WTC11 (cell line): Measurements from ENCODE around the gene TGM1.

Source experiments
- CREB1 ChIP-seq: sonication (generic); formaldehyde crosslinking; IDR thresholded peaks from 2 replicates; pipeline ENCODE4 v1.8.0; 2023; ENCODE audit warnings: mild to moderate bottlenecking, missing genetic modification reagents
- CTCF ChIP-seq: fragments of 200-600 bp; IDR thresholded peaks from 2 replicates; pipeline ENCODE4 v1.8.0; 2022; ENCODE audit warnings: antibody characterized with exemption
- E2F4 ChIP-seq: sonication (generic); formaldehyde crosslinking; IDR thresholded peaks from 2 replicates; pipeline ENCODE4 v1.8.1; 2022; ENCODE audit warnings: low read depth, mild to moderate bottlenecking, moderate library complexity, missing genetic modification reagents, borderline replicate concordance
- GRHL2 ChIP-seq: fragments of 250-450 bp; sonication (Bioruptor Pico); IDR thresholded peaks from 2 replicates; pipeline ENCODE4 v1.8.0; 2022; ENCODE audit warnings: mild to moderate bottlenecking, moderate library complexity; ENCODE audit not compliant: insufficient replicate concordance, severe bottlenecking

GRCh38 chr14:24268225-24268624 is 5.2 kb upstream of the TGM1 start:
- TF ChIP-seq CTCF (no peak), E2F4 (CRISPR knock-in tag) (no peak), CREB1 (CRISPR knock-in tag) (no peak), GRHL2 (CRISPR knock-in tag) (no peak)
